Astrocyte (in vitro differentiated cells and primary cell): ENCODE measurements around the gene BDP1.
"Not testable (repeated sequence)": the region's sequence is repeated elsewhere in the genome, so short reads cannot be mapped to it uniquely, and the experiment has no call there.

Experiments used
- CTCF ChIP-seq: IDR thresholded peaks from 2 replicates; pipeline ENCODE4 v1.5.1; 2011; ENCODE audit warnings: low read depth, mild to moderate bottlenecking, inconsistent platforms, low read length, moderate library complexity; ENCODE audit not compliant: insufficient read depth
- EZH2 ChIP-seq: IDR thresholded peaks from 2 replicates; pipeline ENCODE4 v1.6.1; 2012; ENCODE audit warnings: mild to moderate bottlenecking, low read length, inconsistent platforms; ENCODE audit not compliant: insufficient read depth

DNA sequence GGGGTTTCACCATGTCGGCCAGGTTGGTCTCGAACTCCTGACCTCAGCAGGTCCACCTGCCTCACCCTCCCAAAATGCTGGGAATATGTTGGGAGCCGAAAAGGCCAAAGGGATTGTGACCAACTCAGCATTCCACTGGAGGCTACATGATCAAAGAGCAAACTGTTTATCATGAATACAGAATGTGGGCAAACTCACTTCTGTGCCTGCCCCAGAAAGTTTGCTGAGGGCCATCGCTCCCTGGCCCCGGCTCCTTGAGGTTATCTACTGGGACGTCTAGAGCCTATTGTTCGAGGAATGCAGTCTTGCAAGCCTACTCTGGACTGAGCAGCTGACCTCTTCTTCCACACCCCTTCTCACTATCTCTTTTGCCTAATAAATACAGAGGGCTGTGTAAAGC is 116.4 kb downstream of the BDP1 start:
- TF ChIP-seq CTCF, EZH2: not testable (repeated sequence)
